Left cardiac atrium (tissue), 4 donors: ENCODE results near the gene STRN4. TPM values are rescaled to one million over a fixed set of nuclear protein-coding genes. Genes with fewer than 3 reads are reported as not detected.
A peak's percentile ranks its signal among the peaks of the same experiment; 100 is the strongest.
"Not testable (repeated sequence)": the region's sequence is repeated elsewhere in the genome, so short reads cannot be mapped to it uniquely, and the experiment has no call there.

Experiments
- ATAC-seq, 2 donors: fragments of 200-7000 bp; cut with Tn5 transposase; one replicate each; pipeline ENCODE4 v1.9.1; 2020; ENCODE audit warnings: mild to moderate bottlenecking in 2 of 2, moderate library complexity in 2 of 2
- DNase-seq: peaks from one replicate; pipeline ENCODE4 v3.0.0-alpha.2; 2020
- intact Hi-C, 2 donors: fragments of 100-400 bp; cut with DNase I; formaldehyde crosslinking; loops; one replicate each; pipeline versions ENCODE4 v1.14.1 to v1.15.1; 2022 to 2023
- total RNA-seq, 2 donors: library from RNA; stranded (reverse); fragmentation: NEBNext Ultra II Directional; extraction: Animal tissue kit (Norgen Biotek cat#: 25700); gene quantifications; one replicate each; pipeline ENCODE4 v1.2.1, GENCODE V29; 2021
- donor health status: DM: no; HTN: yes; CAD: no.
- donor health status: DM: no; HTN: yes; CAD: no; lungs with severe emphysema.
- donor health status: DM: yes; HTN: yes; CAD: no.
- donor health status: Dilated cardiomyopathy.

Gene STRN4
- total RNA-seq, 2 donors from 2014 or later: 37.2 to 61.9 TPM

DNA sequence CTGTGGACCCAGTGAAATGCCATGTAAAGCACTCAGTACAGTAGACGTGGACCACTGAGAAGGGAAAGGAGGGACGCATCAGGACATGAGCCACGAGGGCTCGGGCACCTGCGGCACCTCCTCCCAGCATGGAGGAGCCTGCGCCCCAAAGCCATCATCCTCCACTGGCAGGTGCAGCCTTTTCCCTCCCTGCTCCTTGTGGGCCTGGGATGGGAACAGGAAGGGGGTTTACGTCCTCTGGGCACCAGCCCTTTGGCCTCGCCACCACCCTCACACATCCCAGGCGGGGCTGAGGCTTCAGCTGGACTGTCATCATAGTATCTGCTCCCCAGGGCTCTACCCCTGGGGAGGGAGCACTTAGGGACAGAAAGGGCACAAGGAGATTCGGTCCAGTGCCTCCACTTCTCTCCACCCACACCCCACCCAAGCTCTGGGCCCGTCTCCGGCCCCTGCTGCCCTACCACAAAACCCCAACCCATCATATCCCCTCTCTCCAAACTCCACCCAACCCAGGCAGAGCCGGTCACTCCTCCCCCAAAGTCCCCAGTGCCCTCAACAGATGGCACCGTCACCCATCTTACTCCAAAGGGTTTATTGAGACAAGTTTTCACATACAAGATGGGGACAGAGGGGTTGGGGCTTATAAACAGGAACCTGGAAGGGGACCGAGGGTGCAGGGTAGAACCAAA, 27.2 kb downstream of the STRN4 start:
- intact Hi-C loops: no loop called here
- no peak for DNase-seq
- no peak for ATAC-seq

DNA sequence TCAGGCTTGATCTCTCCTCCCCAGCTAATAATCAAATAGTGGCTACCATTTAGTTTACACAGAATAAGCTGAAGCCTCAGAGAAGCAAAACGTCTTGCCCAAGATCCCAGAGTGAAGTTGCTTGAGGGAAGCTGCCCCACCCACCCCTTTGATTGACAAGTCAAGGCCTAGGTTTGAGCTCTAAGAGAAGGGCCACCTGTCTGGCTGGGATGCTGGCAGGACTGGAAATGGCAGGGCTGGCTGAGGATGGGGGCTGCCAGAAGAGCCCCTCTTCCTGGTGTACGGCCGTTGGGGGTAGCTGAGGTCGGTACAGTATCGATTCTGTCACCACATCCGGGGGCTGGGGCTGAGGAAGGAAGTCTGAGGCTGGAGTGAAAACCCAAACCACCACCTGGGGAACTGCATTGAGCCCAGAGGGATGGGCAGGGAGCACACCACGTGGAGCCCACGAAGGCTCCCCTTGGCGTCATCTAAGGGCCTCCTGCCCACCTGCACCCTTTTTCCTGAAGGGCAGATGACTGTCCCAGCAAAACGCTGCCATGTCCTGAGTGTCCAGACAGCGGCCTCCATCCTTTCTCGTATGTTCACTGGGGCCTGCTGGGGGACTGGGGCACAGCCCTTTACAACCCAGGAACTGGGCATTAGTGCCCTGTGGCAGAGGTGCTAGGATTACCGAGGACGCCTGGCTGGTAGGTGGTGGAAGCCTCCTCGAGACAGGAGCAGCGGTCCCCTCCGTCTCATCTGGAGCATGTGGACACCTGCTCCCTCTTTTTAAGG, 27.9 kb downstream of the STRN4 start:
- ATAC-seq: no peak

DNA sequence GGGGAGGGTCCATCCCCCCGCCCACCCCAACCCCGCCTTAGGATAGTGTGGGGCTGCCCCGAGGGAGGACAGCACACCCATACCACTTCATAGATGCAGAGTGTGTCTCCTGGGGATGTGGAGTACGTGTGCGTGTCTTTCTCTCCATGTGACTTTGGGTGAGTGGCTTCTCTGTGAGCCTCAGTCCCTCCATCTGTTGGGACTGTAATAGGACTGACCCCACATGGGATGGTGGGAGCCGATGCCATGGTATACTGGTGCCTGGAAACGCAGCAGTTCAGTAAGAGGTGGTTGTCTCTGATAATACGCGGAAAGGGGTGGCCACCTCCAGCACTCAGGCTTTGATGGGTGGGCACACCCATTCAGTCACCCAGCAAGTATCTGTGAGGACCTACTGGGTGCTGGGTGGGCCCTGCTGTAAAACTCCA, 28.5 kb downstream of the STRN4 start:
- DNase-seq (no peak), ATAC-seq (no peak)
- intact Hi-C loops: no loop called here

More for the DNA sequence above, 27.9 kb downstream of the STRN4 start:
- peak; percentile 19 for DNase-seq
- intact Hi-C loops: no loop called here

DNA sequence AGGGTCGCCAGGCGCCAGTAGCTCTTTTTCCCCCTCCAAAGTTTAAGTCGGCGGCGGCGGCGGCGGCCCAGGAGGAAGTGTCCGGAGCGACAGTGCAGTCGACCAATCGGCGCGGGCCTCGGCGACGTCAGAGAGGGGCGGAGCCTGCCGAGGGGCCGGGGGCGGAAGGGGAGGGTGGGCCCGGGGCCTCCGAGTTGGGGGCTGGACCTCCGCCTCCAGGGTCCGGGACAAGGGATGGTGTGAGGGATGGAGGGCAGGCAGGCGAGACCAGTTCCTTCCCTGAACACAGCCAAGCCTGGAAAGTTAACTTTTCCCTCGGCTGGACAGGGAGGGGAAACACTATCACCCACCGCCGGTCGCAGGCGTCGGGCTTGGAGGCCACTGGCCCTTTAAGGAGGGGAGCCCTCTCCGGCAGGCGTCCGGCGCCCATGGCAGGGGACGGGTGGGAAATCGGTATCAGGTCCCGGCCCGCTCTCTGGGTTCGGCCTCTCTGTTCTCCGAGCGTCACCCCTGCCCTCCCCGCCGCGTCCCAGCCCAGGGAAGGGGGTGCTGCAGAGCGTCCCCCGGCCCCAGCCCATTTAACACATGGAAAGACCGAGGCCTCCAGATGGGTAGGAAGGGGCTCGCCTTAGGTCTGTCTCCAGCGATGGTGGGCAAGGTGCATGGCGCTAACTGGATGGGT, 29.1 kb downstream of the STRN4 start, which contains the start of gene PRKD2:
TSS of gene PRKD2 (minus strand) at position 81 of the 682 bp plus-strand sequence. CDS start 744 bp downstream, outside the sequence.
- DNase-seq: peak; percentile 93
- peak; percentile 88 for ATAC-seq

GRCh38 chr19:46716672-46717033, 29.6 kb downstream of the STRN4 start:
- intact Hi-C loops: no loop called here
- ATAC-seq: no peak
- DNase-seq: peak; percentile 26

More for the DNA sequence above, 29.1 kb downstream of the STRN4 start, which contains the start of gene PRKD2:
- intact Hi-C loops: no loop called here

DNA sequence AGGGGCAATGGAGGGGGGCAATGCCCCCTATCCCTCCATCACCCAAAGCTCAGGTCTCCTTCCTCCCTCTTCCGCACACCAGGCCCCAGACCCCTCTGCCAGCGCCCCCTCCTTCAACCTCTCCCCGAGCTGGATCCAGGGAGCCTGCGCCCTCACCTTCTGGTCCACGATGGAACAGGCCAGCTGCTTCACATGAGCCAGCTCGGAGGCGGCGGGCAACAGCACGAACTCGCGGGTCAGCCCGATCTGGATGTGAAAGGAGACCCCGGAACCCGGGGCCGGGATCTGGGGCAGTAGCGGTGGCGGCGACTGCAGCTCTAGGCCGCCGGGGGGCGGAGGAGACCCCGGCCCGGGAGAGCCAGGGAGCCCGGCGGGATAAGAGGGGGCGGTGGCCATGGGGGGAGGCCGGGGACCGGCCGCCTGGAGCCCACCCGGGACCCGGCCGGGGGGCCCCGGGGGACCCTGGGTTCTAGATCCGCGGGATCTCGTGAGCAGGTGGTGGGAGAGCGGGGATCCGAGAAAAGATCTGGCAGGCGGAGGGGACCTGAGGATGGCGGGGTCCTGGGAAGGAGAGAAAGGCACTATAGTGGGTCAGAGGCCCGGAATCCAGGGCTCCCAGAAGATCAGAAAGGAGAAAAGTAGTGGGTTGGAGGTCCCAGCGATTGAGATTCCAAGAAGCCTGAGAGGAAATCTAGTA, 30.1 kb downstream of the STRN4 start:
- intact Hi-C loops: no loop called here
- no peak for ATAC-seq
- DNase-seq: peak; percentile 31

GRCh38 chr19:46715620-46715974, 30.7 kb downstream of the STRN4 start:
- intact Hi-C loops: no loop called here
- no peak for ATAC-seq
- DNase-seq: no peak

- DNase-seq (no peak), ATAC-seq (peak; percentile 0 to 1)
- intact Hi-C loops: no loop called here
These were observed 31.7 kb downstream of the STRN4 start for GRCh38 chr19:46714444-46715106.

GRCh38 chr19:46713781-46714443, 32.3 kb downstream of the STRN4 start:
- intact Hi-C loops: no loop called here
- peak; percentile 70 to 77 for ATAC-seq

GRCh38 chr19:46712768-46713338, 33.4 kb downstream of the STRN4 start:
- ATAC-seq, DNase-seq, intact Hi-C loops: not testable (repeated sequence)

More at GRCh38 chr19:46713781-46714443, 32.3 kb downstream of the STRN4 start:
- DNase-seq: peak; percentile 96

DNA sequence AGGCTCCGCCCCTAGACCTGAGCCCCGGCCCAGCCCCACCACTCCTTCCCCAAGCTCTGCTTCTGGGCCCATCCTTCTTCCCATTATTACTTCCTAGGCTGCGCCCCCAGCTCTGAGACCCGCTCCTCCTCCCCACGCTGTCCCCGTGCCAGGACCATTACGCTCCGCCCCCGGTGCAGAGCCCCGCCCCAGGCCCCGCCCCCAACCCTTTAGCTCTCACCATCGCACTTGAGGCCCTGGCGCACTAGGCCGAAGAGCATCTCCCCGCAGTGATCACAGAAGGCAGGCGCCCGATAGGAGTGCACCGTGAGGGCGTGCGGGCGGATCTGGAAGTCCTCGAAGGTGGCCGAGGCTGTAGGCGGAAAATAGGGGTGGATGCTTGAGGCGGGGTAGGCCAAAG, 35.6 kb downstream of the STRN4 start:
- intact Hi-C loops: no loop called here
- DNase-seq: no peak
- no peak for ATAC-seq

- intact Hi-C loops: no loop called here
- ATAC-seq (peak; percentile 74 to 89), DNase-seq (peak; percentile 75)
These were observed 41.7 kb downstream of the STRN4 start for GRCh38 chr19:46704379-46705076.

DNA sequence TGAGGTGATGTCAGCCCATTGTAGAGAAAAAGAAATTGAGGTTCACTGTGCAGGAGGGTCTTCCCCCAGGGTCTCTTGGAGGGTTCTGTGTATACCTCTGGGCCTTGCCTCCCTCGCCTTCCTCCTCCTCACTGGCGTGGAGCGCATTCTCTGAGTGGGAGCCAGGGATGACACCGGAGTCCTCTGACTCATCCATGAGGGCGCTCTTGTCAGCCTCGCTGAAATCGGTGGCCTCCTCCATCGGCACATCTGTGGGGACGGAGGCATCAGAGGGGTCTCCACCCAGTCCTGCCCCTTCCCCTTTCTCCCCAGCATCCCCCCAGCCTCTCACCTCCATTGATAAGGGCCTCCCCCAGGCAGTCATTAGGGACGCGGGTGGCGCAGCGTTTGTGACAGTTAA, 45.5 kb downstream of the STRN4 start:
- no peak for DNase-seq
- no peak for ATAC-seq
- intact Hi-C loops: no loop called here

GRCh38 chr19:46698395-46699321, 47.6 kb downstream of the STRN4 start:
- DNase-seq: no peak
- intact Hi-C loops: loop anchor here in 1 of 2 donors (5.0 kb wide), 1 partner anchor 39 kb away; no protein-coding TSS in a partner anchor
- ATAC-seq: no peak

DNA sequence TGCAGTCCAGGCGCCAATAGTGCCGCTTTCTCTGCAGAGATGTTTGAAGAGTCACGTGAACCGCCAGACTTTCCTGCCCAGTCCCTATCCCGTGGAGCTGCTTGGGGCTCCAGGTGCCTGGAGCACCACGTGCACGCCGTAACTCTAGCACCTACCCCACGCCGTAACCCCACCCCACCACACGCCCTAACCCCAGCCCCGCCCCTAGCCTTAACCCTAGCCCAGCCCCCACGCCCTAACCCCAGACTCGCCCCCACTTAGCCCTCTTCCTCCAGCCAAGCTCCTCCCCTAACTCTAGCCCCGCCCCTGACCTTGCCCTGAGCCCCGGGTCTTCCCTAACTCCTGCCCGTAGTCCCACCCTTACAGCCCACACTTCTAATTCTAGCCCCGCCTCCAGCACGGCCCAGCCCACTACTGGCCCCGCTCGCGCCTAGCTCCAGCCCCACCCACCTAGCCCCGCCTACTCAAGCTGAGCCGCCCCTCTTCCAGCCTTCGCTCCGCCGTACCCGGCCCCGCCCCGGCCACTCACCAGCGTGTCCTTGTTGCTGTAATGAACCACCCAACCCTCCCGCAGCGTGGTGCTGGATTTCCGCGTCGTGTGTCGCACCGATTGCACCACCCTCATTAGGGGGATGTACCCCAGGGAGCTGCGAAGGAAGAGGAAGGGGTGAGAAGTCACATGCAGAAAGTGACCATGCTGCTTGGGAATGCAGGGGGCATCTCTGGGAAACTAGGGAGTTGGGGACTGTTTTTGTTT, 48.9 kb downstream of the STRN4 start:
- intact Hi-C loops: loop anchor here in 1 of 2 donors (5.0 kb wide), 1 partner anchor 40 kb away; no protein-coding TSS in a partner anchor
- ATAC-seq (peak; percentile 97 to 98), DNase-seq (peak; percentile 94)
